Measurements from ENCODE around the gene ZNF579. TPM values are rescaled to one million over a fixed set of nuclear protein-coding genes. Genes with fewer than 3 reads are reported as not detected.

Gene ZNF579
- total RNA-seq, 1 donor, result 6.9 TPM

GRCh38 chr19:55599842-55600661, 19.4 kb upstream of the ZNF579 start, which contains the start of gene ZNF524:
ZNF524 (plus strand) TSS chr19:55600288; CDS start chr19:55602113, 1,825 bp downstream.
- Histone ChIP-seq H3K9me3 (ENCODE audit: low read depth, low read length) (no peaks in the 10 kb centered on the region), H3K79me2 (ENCODE audit: insufficient read depth, low read length) (peaks cover 9% of the 10 kb centered on the region), H2AFZ (ENCODE audit: low read length) (peak within 1 kb of the TSS; percentile 90), H4K20me1 (ENCODE audit: insufficient read depth, low read length) (peaks cover 4% of the 10 kb centered on the region), H3K4me1 (ENCODE audit: insufficient read depth, low read length) (peaks cover 11% of the 10 kb centered on the region), H3K36me3 (ENCODE audit: insufficient read depth, low read length) (peaks cover 16% of the 10 kb centered on the region), H3K4me3 (ENCODE audit: insufficient read depth, low read length) (peak within 1 kb of the TSS; percentile 87), H3K4me2 (ENCODE audit: insufficient read depth, low read length) (peak within 1 kb of the TSS; percentile 87), H3K27ac (ENCODE audit: low read depth, low read length) (peak within 1 kb of the TSS; percentile 92), H3K27me3 (ENCODE audit: insufficient read depth, low read length) (no peaks in the 10 kb centered on the region)
- no peak for TF ChIP-seq CTCF (IDR thresholded peaks at IDR 0.05; ENCODE audit: extremely low read depth, low read depth, low read length)
- peak; percentile 99 for DNase-seq (ENCODE audit: insufficient read length, low spot score, missing footprints)

DNA sequence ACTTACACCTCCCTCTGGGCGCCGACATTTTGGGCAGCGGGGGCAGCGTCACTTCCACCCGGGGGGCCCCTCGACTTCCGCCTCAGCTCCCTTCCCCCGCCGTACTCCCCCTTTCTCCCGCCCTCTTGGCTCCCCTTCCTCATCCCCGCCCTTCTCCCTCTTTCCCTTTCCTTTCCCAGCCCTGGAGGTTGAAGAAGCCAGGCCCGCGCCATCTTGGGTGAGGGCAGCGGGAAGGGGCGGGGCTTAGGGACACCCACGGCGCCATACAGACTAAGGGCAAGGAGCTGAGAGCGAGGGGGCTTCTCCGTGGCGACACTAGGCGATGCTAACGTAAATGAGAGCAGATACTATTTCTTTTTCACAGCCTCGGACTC, 18.8 kb upstream of the ZNF579 start, which contains the start of gene FIZ1:
TSS of gene FIZ1 (minus strand) at position 50 of the 374 bp plus-strand sequence. CDS start 1,652 bp downstream, outside the sequence.
- Histone ChIP-seq H3K36me3 (ENCODE audit: insufficient read depth, low read length) (peaks cover 21% of the 10 kb centered on the region), H2AFZ (ENCODE audit: low read length) (peak within 1 kb of the TSS; percentile 90), H3K79me2 (ENCODE audit: insufficient read depth, low read length) (peaks cover 9% of the 10 kb centered on the region), H3K4me2 (ENCODE audit: insufficient read depth, low read length) (peak within 1 kb of the TSS; percentile 87), H3K4me1 (ENCODE audit: insufficient read depth, low read length) (peaks cover 7% of the 10 kb centered on the region), H3K27ac (ENCODE audit: low read depth, low read length) (peak within 1 kb of the TSS; percentile 92), H4K20me1 (ENCODE audit: insufficient read depth, low read length) (peaks cover 4% of the 10 kb centered on the region), H3K4me3 (ENCODE audit: insufficient read depth, low read length) (peak within 1 kb of the TSS; percentile 87), H3K9me3 (ENCODE audit: low read depth, low read length) (no peaks in the 10 kb centered on the region), H3K27me3 (ENCODE audit: insufficient read depth, low read length) (no peaks in the 10 kb centered on the region)
- peak; percentile 100 for DNase-seq (ENCODE audit: insufficient read length, low spot score, missing footprints)
- TF ChIP-seq CTCF (IDR thresholded peaks at IDR 0.05; ENCODE audit: extremely low read depth, low read depth, low read length), result no peak

GRCh38 chr19:55598719-55599467, 18.2 kb upstream of the ZNF579 start:
- peak overlapping the region; percentile 87 for H3K4me2 ChIP-seq (ENCODE audit: insufficient read depth, low read length)
- H3K27me3 ChIP-seq (ENCODE audit: insufficient read depth, low read length), result no peaks in the 10 kb centered on the region
- H3K27ac ChIP-seq (ENCODE audit: low read depth, low read length), result peak overlapping the region; percentile 92
- peak overlapping the region; percentile 87 for H3K4me3 ChIP-seq (ENCODE audit: insufficient read depth, low read length)
- peaks cover 4% of the 10 kb centered on the region for H4K20me1 ChIP-seq (ENCODE audit: insufficient read depth, low read length)
- no peak for TF ChIP-seq CTCF (IDR thresholded peaks at IDR 0.05; ENCODE audit: extremely low read depth, low read depth, low read length)
- peaks cover 9% of the 10 kb centered on the region for H3K79me2 ChIP-seq (ENCODE audit: insufficient read depth, low read length)
- H3K4me1 ChIP-seq (ENCODE audit: insufficient read depth, low read length), result peaks cover 7% of the 10 kb centered on the region
- H3K36me3 ChIP-seq (ENCODE audit: insufficient read depth, low read length), result peaks cover 21% of the 10 kb centered on the region
- no peaks in the 10 kb centered on the region for H3K9me3 ChIP-seq (ENCODE audit: low read depth, low read length)
- DNase-seq (ENCODE audit: insufficient read length, low spot score, missing footprints), result peak; percentile 99
- H2AFZ ChIP-seq (ENCODE audit: low read length), result no peak overlapping the region

- Histone ChIP-seq H3K4me2 (ENCODE audit: insufficient read depth, low read length) (no peak overlapping the region), H3K27me3 (ENCODE audit: insufficient read depth, low read length) (no peaks in the 10 kb centered on the region), H3K36me3 (ENCODE audit: insufficient read depth, low read length) (peaks cover 21% of the 10 kb centered on the region), H2AFZ (ENCODE audit: low read length) (no peak overlapping the region), H3K4me3 (ENCODE audit: insufficient read depth, low read length) (no peak overlapping the region), H3K9me3 (ENCODE audit: low read depth, low read length) (no peaks in the 10 kb centered on the region), H3K27ac (ENCODE audit: low read depth, low read length) (no peak overlapping the region), H3K79me2 (ENCODE audit: insufficient read depth, low read length) (peaks cover 9% of the 10 kb centered on the region), H4K20me1 (ENCODE audit: insufficient read depth, low read length) (peaks cover 4% of the 10 kb centered on the region), H3K4me1 (ENCODE audit: insufficient read depth, low read length) (peaks cover 7% of the 10 kb centered on the region)
- DNase-seq (ENCODE audit: insufficient read length, low spot score, missing footprints), result no peak
- no peak for TF ChIP-seq CTCF (IDR thresholded peaks at IDR 0.05; ENCODE audit: extremely low read depth, low read depth, low read length)
Observed at GRCh38 chr19:55598034-55598433, 17.4 kb upstream of the ZNF579 start.

All from osteoblast (primary cell).